Esophagus (tissue), 2 donors: ENCODE measurements around the gene DCAF12L1. TPM values are rescaled to one million over a fixed set of nuclear protein-coding genes. Genes with fewer than 3 reads are reported as not detected.

Source experiments
- H3K27ac ChIP-seq, 2 donors: one replicate each; pipeline ENCODE4 v1.5.1; 2013; ENCODE audit warnings: low read depth in 2 of 2, mild to moderate bottlenecking in 2 of 2, inconsistent platforms in 1 of 2, low read length in 1 of 2, moderate library complexity in 1 of 2
- H3K27me3 ChIP-seq, 2 donors: one replicate each; pipeline ENCODE4 v1.6.1; 2013; ENCODE audit warnings: low read length in 2 of 2, control low read depth in 1 of 2, mild to moderate bottlenecking in 1 of 2; ENCODE audit not compliant: insufficient read depth in 2 of 2, control insufficient read depth in 1 of 2
- H3K36me3 ChIP-seq, 2 donors: one replicate each; pipeline ENCODE4 v1.6.1; 2013; ENCODE audit warnings: low read length in 1 of 2; ENCODE audit not compliant: control insufficient read depth in 2 of 2, insufficient read depth in 2 of 2
- H3K4me1 ChIP-seq, 2 donors: one replicate each; pipeline ENCODE4 v1.6.1; 2013; ENCODE audit warnings: low read length in 1 of 2; ENCODE audit not compliant: control insufficient read depth in 2 of 2, insufficient read depth in 2 of 2
- H3K4me3 ChIP-seq, 2 donors: one replicate each; pipeline ENCODE4 v1.5.1; 2013; ENCODE audit warnings: low read length in 2 of 2, mild to moderate bottlenecking in 2 of 2, low read depth in 1 of 2, moderate library complexity in 1 of 2
- H3K9me3 ChIP-seq, 2 donors: one replicate each; pipeline ENCODE4 v1.6.1; 2013; ENCODE audit warnings: mild to moderate bottlenecking in 2 of 2, low read depth in 1 of 2, low read length in 1 of 2, moderate library complexity in 1 of 2; ENCODE audit not compliant: control insufficient read depth in 2 of 2, insufficient read depth in 1 of 2
- WGBS, 2 donors: extraction: QIAGEN DNeasy Blood & Tissue Kit; methylation state at CpG; one replicate each; pipeline ENCODE4 v1.1.7; 2013; 5-methylcytosine and 5-hydroxymethylcytosine counted together
- polyA plus RNA-seq, 2 donors: library from polyadenylated mRNA; stranded (reverse); fragments of 200-250 nt; gene quantifications; one replicate each; pipeline ENCODE4 v1.2.3, GENCODE V29; 2013
- donor health status: healthy with polysubstance abuse.
- donor health status: Bipolar disorder and iron deficiency.

DCAF12L1 gene
- not detected for polyA plus RNA-seq

DNA sequence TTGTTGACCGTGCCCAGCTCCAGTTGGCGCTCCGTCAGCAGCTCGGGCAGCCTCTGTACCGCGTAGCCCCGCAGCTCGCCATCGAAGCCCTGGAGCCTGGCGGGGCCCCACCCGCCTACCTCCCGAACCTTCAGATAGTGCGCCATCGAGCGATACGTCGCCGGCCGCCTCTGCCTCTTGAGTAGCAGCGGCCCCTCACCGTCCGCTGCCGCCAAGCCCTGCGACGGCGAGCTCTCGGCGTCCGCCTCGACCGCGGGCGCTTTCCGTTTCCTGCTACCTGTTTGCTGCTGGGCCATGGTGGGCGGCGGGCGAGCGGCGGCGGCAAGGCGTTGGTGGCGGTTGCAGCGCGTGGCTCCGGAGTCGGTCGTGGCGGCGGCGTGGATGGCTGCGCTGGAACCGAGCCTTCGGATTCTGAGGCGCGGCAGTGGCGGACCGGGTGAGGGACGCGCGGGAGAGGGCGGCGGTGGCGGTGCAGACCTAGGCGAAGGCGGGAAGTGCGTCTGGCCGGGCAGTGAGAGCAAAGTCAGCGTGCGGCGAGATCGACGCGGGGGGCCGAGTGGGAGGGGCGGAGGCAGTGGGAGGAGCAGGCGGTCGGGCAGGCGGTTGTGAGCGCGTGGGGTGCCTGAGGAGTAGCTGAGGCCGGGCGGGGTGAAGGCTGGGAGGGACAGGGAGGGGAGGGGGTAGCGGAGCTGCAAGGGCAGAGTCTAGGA is at the start of gene DCAF12L1:
DCAF12L1 (minus strand) TSS at position 502 of the 710 bp plus-strand sequence; CDS start at position 296, 206 bp downstream.
- H3K27ac ChIP-seq, result no peak within 1 kb of the TSS
- no peaks in the 10 kb centered on the region for H3K27me3 ChIP-seq
- peaks cover 5 to 7% of the 10 kb centered on the region in 2 donors for H3K9me3 ChIP-seq
- no peaks in the 10 kb centered on the region for H3K36me3 ChIP-seq
- H3K4me1 ChIP-seq, result no peaks in the 10 kb centered on the region
- WGBS, 2 donors, result 19 to 47% methylated on average over 81 to 83 of the region's 83 CpGs
- no peak within 1 kb of the TSS for H3K4me3 ChIP-seq

GRCh38 chrX:126580877-126581276 is 28.3 kb upstream of the DCAF12L1 start:
- H3K27ac ChIP-seq, result no peak overlapping the region
- no peaks in the 10 kb centered on the region for H3K4me1 ChIP-seq
- H3K36me3 ChIP-seq, result no peaks in the 10 kb centered on the region
- 36 to 45% methylated on average over 23 to 39 of the region's 39 CpGs for WGBS, 2 donors
- no peak overlapping the region for H3K4me3 ChIP-seq
- H3K9me3 ChIP-seq, result peaks cover 0 to 5% of the 10 kb centered on the region in 2 donors
- H3K27me3 ChIP-seq, result no peaks in the 10 kb centered on the region

- no peaks in the 10 kb centered on the region for H3K27me3 ChIP-seq
- H3K36me3 ChIP-seq, result no peaks in the 10 kb centered on the region
- no peak overlapping the region for H3K4me3 ChIP-seq
- H3K9me3 ChIP-seq, result peaks cover 0 to 2% of the 10 kb centered on the region in 2 donors
- no peaks in the 10 kb centered on the region for H3K4me1 ChIP-seq
- 33 to 45% methylated on average over 1 of the region's 1 CpG for WGBS, 2 donors
- H3K27ac ChIP-seq, result no peak overlapping the region
Measured at GRCh38 chrX:126575911-126576310, 23.3 kb upstream of the DCAF12L1 start.

GRCh38 chrX:126557151-126557550 is 4.5 kb upstream of the DCAF12L1 start:
- WGBS, 2 donors, result 54 to 62% methylated on average over 1 of the region's 1 CpG
- no peak overlapping the region for H3K27ac ChIP-seq

GRCh38 chrX:126551725-126552312 is 795 bp downstream of the DCAF12L1 start:
- H3K4me3 ChIP-seq, result no peak overlapping the region
- no peak overlapping the region for H3K27ac ChIP-seq
- H3K9me3 ChIP-seq, result peaks cover 5 to 7% of the 10 kb centered on the region in 2 donors
- H3K36me3 ChIP-seq, result no peaks in the 10 kb centered on the region
- no peaks in the 10 kb centered on the region for H3K4me1 ChIP-seq
- 75 to 77% methylated on average over 43 of the region's 43 CpGs for WGBS, 2 donors
- no peaks in the 10 kb centered on the region for H3K27me3 ChIP-seq

More at GRCh38 chrX:126557151-126557550, 4.5 kb upstream of the DCAF12L1 start:
- no peaks in the 10 kb centered on the region for H3K4me1 ChIP-seq
- no peaks in the 10 kb centered on the region for H3K36me3 ChIP-seq
- H3K4me3 ChIP-seq, result no peak overlapping the region
- H3K27me3 ChIP-seq, result no peaks in the 10 kb centered on the region
- peaks cover 5 to 7% of the 10 kb centered on the region in 2 donors for H3K9me3 ChIP-seq

- Histone ChIP-seq H3K36me3 (no peaks in the 10 kb centered on the region), H3K27me3 (no peaks in the 10 kb centered on the region), H3K4me1 (no peaks in the 10 kb centered on the region), H3K9me3 (peaks cover 5 to 7% of the 10 kb centered on the region in 2 donors), H3K4me3 (no peak overlapping the region), H3K27ac (no peak overlapping the region)
- 92 to 93% methylated on average over 17 of the region's 17 CpGs for WGBS, 2 donors
Measured at GRCh38 chrX:126551306-126551705, 1.3 kb downstream of the DCAF12L1 start.

DNA sequence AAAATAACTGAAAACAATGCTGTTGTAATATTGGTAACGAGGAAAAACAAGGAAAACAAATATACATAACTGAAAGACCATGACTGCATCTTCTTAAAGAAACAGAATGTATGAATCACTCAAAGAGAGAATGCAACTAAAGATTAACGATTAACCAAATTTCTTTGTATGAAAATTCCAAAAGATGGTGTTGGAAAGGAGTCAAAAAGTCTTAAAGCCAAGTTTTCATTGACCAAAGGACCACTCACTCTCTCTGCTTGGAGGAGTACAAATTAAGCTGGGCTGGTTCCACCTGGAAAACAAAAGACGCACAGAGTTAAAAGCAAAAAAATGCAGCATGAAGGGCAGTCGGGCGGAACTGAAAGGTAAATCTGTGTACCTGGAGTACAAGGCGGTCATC is 1.8 kb downstream of the DCAF12L1 start:
- WGBS, 2 donors, result 67 to 69% methylated on average over 6 of the region's 6 CpGs
- H3K4me1 ChIP-seq, result no peaks in the 10 kb centered on the region
- H3K27ac ChIP-seq, result no peak overlapping the region
- H3K36me3 ChIP-seq, result no peaks in the 10 kb centered on the region
- no peaks in the 10 kb centered on the region for H3K27me3 ChIP-seq
- H3K4me3 ChIP-seq, result no peak overlapping the region
- peaks cover 5 to 7% of the 10 kb centered on the region in 2 donors for H3K9me3 ChIP-seq

DNA sequence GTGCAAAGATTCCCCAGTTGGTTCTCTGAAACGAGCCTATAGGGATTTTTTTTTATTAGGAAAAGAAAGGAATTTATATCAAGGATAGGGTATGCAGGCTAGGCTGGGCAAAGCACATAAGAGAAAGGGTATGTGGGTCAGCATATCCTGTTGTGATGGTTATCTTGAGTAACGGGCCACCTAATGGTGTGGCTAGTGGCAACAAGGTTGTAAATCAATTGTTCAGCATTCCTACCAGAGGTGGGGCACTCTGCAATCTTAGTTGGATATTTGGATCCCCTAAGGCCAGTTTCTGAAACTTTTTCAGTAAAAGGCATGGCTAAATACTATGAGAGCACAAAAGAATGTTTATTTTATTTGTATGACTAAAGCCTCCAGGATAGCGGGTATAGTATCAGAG is 42.7 kb downstream of the DCAF12L1 start:
- Histone ChIP-seq H3K4me1 (no peaks in the 10 kb centered on the region), H3K4me3 (no peak overlapping the region), H3K27me3 (no peaks in the 10 kb centered on the region), H3K27ac (no peak overlapping the region), H3K36me3 (no peaks in the 10 kb centered on the region), H3K9me3 (no peaks in the 10 kb centered on the region)
- WGBS, 2 donors, result 39 to 48% methylated on average over 3 of the region's 3 CpGs
